ENCODE measurements around the gene ZFC3H1.
A peak's percentile ranks its signal among the peaks of the same experiment; 100 is the strongest.

The ZFC3H1 gene

GRCh38 chr12:71655907-71656306, 7.7 kb downstream of the ZFC3H1 start:
- TF ChIP-seq CTCF (IDR thresholded peaks at IDR 0.05; ENCODE audit: insufficient read depth, missing control alignments), result no peak
- DNase-seq (ENCODE audit: insufficient read length, low spot score) (no peak), FAIRE-seq (peak; percentile 44)

- FAIRE-seq (no peak), DNase-seq (ENCODE audit: insufficient read length, low spot score) (no peak)
- TF ChIP-seq CTCF (IDR thresholded peaks at IDR 0.05; ENCODE audit: insufficient read depth, missing control alignments), result no peak
These were observed 8.2 kb downstream of the ZFC3H1 start for GRCh38 chr12:71655495-71655894.

DNA sequence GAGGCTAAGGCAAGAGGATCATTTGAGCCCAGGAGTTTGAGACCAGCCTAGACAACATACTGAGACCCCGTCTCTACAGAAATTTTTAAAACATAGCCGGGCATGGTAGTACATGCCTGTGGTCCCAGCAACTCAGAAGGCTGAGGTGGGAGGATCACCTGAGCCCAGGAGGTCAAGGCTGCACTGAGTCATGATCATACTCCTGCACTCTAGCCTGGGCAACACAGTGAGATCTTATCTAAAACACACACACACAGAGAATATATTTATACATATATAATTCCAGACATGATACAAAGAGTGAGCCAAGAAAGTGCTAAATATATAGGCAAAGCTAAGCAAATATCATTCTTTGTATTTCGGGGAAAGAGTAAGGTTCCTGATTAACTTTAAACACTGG, 9.4 kb downstream of the ZFC3H1 start:
- DNase-seq (ENCODE audit: insufficient read length, low spot score) (no peak), FAIRE-seq (no peak)
- no peak for TF ChIP-seq CTCF (IDR thresholded peaks at IDR 0.05; ENCODE audit: insufficient read depth, missing control alignments)

DNA sequence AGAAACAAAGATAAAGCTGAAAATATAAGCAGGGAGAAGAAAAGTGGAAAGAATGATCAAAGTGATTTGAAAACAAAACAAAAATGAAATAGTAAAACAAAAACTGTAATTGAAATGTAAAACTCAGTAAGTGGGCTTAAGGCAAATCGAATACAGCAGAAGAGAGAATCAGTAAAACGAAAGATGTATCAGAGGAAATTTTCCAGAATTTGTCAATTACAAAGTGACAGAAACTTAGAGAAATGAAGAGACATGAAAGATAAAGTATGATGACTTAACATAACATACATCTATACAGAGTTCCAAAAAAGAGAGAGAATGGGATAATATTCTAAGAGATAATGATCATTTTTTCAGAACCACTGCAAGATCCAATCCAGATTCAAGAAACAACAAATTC, 10.5 kb downstream of the ZFC3H1 start:
- FAIRE-seq (no peak), DNase-seq (ENCODE audit: insufficient read length, low spot score) (no peak)
- TF ChIP-seq CTCF (IDR thresholded peaks at IDR 0.05; ENCODE audit: insufficient read depth, missing control alignments), result no peak

GRCh38 chr12:71652656-71653055, 11.0 kb downstream of the ZFC3H1 start:
- TF ChIP-seq CTCF (IDR thresholded peaks at IDR 0.05; ENCODE audit: insufficient read depth, missing control alignments), result no peak
- no peak for DNase-seq (ENCODE audit: insufficient read length, low spot score)
- no peak for FAIRE-seq

- no peak for FAIRE-seq
- no peak for TF ChIP-seq CTCF (IDR thresholded peaks at IDR 0.05; ENCODE audit: insufficient read depth, missing control alignments)
- DNase-seq (ENCODE audit: insufficient read length, low spot score), result no peak
These were observed 14.2 kb downstream of the ZFC3H1 start for GRCh38 chr12:71649401-71649800.

DNA sequence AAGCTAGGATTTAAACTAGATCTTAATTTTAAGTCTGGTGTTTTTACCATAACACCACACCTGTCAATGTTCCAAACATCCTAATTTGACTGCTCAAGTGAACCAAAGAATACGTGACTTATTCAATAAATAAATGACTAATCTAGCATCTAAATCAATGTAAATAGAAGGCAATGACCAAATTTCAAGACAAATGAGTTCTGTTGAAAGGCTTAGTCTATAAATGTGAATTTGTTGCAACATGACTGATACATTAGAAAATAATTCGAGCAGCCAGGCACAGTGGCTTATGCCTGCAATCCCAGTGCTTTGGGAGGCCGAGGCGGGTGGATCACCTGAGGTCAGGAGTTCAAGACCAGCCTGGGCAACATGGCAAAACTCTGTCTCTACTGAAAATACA, 15.1 kb downstream of the ZFC3H1 start:
- FAIRE-seq (no peak), DNase-seq (ENCODE audit: insufficient read length, low spot score) (no peak)
- no peak for TF ChIP-seq CTCF (IDR thresholded peaks at IDR 0.05; ENCODE audit: insufficient read depth, missing control alignments)
